AG08396 (cell line): ENCODE data around the gene ZMYND11.
"Not testable (repeated sequence)": the region's sequence is repeated elsewhere in the genome, so short reads cannot be mapped to it uniquely, and the experiment has no call there.

Experiments used
- DNase-seq: peaks from one replicate; pipeline ENCODE4 v3.0.0; 2012; ENCODE audit warnings: low spot score, mixed read lengths

ZMYND11 gene

GRCh38 chr10:282294-283139 is 147.3 kb downstream of the ZMYND11 start:
- peak; percentile 53 for DNase-seq

- DNase-seq = no peak
These were observed 147.9 kb downstream of the ZMYND11 start for GRCh38 chr10:283140-283479.

GRCh38 chr10:283916-284356 is 148.7 kb downstream of the ZMYND11 start:
- DNase-seq = no peak

- no peak for DNase-seq
These were observed 150.0 kb downstream of the ZMYND11 start for GRCh38 chr10:285216-285615.

GRCh38 chr10:287026-287709 is 151.9 kb downstream of the ZMYND11 start:
- DNase-seq = peak; percentile 32

- DNase-seq = peak; percentile 48
These were observed 152.6 kb downstream of the ZMYND11 start for GRCh38 chr10:287814-288213.

- DNase-seq = no peak
These were observed 153.3 kb downstream of the ZMYND11 start for GRCh38 chr10:288316-289200.

GRCh38 chr10:289581-289980 is 154.3 kb downstream of the ZMYND11 start:
- no peak for DNase-seq

GRCh38 chr10:290026-290725 is 154.9 kb downstream of the ZMYND11 start:
- DNase-seq = peak; percentile 20

- no peak for DNase-seq
These were observed 158.4 kb downstream of the ZMYND11 start for GRCh38 chr10:293636-294035.

- DNase-seq = peak; percentile 71
These were observed 162.3 kb downstream of the ZMYND11 start for GRCh38 chr10:297567-297966.

GRCh38 chr10:298033-298432 is 162.8 kb downstream of the ZMYND11 start:
- DNase-seq = no peak

GRCh38 chr10:299512-299911 is 164.3 kb downstream of the ZMYND11 start:
- DNase-seq = no peak

- no peak for DNase-seq
These were observed 164.7 kb downstream of the ZMYND11 start for GRCh38 chr10:299969-300368.

- not testable (repeated sequence) for DNase-seq
These were observed 165.3 kb downstream of the ZMYND11 start for GRCh38 chr10:300580-300979.

GRCh38 chr10:301536-301935 is 166.3 kb downstream of the ZMYND11 start:
- no peak for DNase-seq
